Frontal cortex (tissue), 4 donors: ENCODE measurements around the gene VPS11. TPM values are rescaled to one million over a fixed set of nuclear protein-coding genes. Genes with fewer than 3 reads are reported as not detected.
"Not testable (repeated sequence)": the region's sequence is repeated elsewhere in the genome, so short reads cannot be mapped to it uniquely, and the experiment has no call there.

Experiments used
- DNase-seq, 2 donors: peaks; one replicate each; pipeline ENCODE4 v3.0.0; 2012; ENCODE audit warnings: low spot score in 2 of 2
- FAIRE-seq: peaks from 2 replicates; lab custom pipeline; 2012; peaks lifted over from hg19 to GRCh38; lab: Jason Lieb, UNC
- total RNA-seq: library from RNA; depleted of rRNA; stranded (reverse); fragments of >200 nt; gene quantifications from one replicate; pipeline ENCODE4 v1.2.3, GENCODE V29; 2014
- donor health status: control.
- donor health status: control.
- donor health status: control.

Gene VPS11
- total RNA-seq, 1 donor from 2014 or later: 26.1 TPM

- not testable (repeated sequence) for DNase-seq, FAIRE-seq
Observed at GRCh38 chr11:119033421-119033820, 34.2 kb upstream of the VPS11 start.

DNA sequence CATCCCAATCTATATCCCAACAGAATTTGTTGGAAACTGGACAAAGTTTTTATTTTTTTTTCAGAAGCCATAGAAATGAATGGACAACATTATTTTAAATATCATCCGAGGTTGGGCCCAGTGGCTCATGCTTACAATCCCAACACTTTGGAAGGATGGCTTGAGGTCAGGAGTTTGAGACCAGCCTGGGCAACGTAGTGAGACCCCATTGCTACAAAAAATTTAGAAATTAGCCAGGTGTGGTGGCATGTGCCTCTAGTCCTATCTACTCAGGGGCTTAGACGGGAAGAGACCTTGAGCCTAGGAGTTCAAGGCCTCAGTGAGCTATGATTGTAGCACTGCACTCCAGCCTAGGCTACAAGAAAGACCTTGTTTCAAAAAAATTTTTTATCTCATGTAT lies 32.8 kb upstream of the VPS11 start:
- DNase-seq (no peak), FAIRE-seq (no peak)

DNA sequence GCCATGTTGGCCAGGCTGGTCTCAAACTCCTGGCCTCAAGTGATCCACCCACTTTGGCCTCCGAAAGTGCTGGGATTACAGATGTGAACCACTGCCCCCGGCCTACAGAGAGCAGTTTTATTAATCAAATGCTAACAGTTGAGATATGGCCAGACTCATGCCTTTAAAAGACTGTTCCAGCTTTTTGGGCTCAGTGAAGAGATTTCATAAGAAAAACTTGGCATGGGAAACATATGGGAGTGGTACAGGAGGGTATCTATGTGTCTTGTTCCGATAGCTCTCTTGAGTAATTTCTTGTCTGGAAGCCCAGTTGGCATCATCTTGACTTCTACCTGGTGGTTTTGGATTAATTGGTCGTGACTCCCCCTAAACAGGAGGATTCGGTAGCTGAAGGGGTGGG lies 28.7 kb upstream of the VPS11 start:
- no peak for DNase-seq
- FAIRE-seq: no peak

DNA sequence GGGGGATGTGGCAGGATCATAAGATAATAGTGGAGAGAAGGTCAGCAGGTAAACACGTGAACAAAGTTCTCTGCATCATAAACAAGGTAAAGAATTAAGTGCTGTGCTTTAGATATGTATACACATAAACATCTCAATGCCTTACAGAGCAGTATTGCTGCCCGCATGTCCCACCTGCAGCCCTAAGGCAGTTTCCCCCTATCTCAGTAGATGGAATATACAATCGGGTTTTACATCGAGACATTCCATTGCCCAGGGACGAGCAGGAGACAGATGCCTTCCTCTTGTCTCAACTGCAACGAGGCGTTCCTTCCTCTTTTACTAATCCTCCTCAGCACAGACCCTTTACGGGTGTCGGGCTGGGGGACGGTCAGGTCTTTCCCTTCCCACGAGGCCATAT lies 28.1 kb upstream of the VPS11 start:
- DNase-seq, FAIRE-seq: not testable (repeated sequence)

DNA sequence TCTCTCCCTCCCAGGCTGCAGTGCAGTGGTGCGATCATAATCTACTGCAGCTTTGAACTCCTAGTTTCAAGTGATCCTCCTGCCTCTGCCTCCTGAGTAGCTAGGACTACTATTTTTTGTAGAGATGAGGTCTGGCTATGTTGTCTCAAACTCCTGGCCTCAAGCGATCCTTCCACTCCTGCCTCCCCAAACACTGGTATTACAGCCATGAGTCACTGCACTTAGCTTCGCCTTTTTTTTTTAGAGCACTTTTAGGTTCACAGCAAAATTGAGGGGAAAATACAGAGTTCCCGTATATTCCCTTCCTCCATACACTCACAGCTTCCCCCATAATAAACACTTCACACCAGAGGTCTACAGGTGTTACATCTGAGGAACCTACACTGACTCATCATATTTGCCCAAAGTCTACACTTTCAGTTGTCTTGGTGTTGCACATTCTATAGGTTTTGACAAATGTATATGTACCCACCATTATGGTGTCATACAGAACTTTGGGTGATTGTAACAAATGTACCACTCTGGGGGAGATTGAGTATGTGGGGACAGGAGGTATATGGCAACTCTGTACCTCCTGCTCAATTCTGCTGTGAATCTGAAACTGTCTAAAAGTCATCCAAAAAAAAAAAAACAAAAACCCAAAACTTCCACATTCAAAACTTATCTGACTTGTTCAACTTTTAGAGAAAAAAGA lies 25.6 kb upstream of the VPS11 start:
- no peak for FAIRE-seq
- DNase-seq: no peak

GRCh38 chr11:119042927-119043326 lies 24.7 kb upstream of the VPS11 start:
- no peak for DNase-seq
- FAIRE-seq: no peak

GRCh38 chr11:119044708-119045107 lies 22.9 kb upstream of the VPS11 start:
- no peak for DNase-seq
- no peak for FAIRE-seq

DNA sequence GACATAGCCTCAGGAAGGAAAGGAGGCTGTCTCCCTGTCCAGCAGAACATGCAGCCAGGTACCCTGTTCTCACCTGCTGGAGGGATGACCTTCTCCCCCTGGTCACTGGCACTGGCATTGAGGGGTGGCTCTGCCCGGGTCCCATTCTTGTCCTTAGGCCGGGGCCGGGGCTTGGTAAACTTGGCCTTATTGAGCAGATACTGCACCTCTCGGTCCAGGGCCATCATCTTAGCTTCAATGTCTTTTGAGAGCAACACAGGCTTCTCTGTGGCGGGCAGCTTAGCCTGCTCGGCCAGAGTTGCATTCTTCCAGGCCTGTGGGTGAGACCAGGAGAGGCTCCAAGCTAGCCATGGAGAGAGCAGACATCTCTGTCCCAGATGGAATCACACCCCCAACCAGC lies 21.1 kb upstream of the VPS11 start:
- no peak for FAIRE-seq

GRCh38 chr11:119047205-119047604 lies 20.4 kb upstream of the VPS11 start:
- FAIRE-seq (no peak), DNase-seq (no peak)

More for the DNA sequence above, 21.1 kb upstream of the VPS11 start:
- no peak for DNase-seq

GRCh38 chr11:119048644-119049043 lies 19.0 kb upstream of the VPS11 start:
- no peak for DNase-seq
- no peak for FAIRE-seq

- DNase-seq (no peak), FAIRE-seq (no peak)
Observed at GRCh38 chr11:119049081-119049480, 18.5 kb upstream of the VPS11 start.

- DNase-seq (no peak), FAIRE-seq (no peak)
Observed at GRCh38 chr11:119051440-119052162, 16.0 kb upstream of the VPS11 start.

DNA sequence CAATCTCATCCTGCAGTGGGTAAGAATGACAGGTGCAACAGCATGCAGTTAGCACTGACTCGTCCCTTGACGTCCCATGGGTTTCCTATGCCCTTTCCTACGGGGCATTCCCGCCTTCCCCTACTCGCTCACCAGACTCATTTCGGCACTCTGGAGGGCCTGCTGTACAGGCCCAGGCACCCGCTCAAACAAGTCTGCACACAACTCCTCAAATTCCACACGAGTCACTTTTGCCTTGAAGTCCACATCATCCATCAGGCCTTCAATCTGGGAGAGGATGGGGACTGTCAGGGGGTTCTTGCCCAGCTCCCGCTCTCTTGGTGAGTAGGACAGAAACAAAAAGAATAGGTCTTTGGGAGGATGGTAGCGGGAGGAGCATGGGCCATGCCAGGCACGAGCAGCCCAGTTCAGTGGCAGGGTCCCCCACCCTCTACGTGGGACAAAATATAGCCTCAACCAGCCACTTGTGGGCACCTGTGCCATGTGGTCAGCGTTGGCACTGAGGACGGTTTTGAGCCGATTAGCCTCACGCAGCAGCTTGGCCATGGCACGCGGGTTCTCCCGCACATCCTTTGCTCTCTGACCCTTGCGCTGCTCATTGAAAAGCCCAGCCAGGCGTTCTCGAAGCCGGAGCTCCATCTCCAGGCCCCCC lies 15.3 kb upstream of the VPS11 start:
- DNase-seq: no peak
- FAIRE-seq: no peak

GRCh38 chr11:119054418-119054817 lies 13.2 kb upstream of the VPS11 start:
- FAIRE-seq (no peak), DNase-seq (no peak)

GRCh38 chr11:119055901-119056300 lies 11.7 kb upstream of the VPS11 start:
- FAIRE-seq: no peak
- no peak for DNase-seq

DNA sequence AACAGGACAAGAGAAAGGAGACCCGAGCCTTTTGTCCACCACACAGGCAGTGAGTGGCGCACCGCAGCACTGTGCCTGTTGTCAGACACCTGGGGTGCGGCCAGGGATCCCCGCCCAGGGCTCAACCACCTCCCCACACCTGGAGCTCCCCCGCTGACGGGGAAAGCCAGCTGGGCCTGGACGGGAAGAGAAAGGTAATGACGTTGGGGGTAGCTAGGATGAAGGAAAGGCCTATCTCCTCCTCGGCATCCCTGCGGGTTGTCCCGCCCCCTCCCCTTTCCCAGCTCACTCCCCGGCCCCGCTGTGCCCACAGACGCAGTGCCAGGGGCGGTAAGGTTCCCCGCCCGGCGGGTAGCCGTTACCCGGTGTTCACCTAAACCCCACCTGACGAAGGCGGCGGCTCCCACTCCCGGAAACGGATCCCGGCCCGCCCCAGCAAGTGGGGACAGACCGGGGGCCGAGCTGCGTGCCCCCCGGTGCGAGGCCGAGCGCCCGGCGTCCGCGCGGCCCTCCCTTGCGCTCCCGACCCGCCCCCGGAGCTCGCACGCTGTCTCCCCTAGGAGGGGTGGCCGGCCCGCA lies 11.1 kb upstream of the VPS11 start:
- no peak for FAIRE-seq
- DNase-seq: peak in 1 of 2 donors; percentile 51

- no peak for FAIRE-seq
- peak; percentile 99 for DNase-seq
Observed at GRCh38 chr11:119057000-119057769, 10.4 kb upstream of the VPS11 start, which contains the start of gene HYOU1. TSS of gene HYOU1 (minus strand) at chr11:119057205. CDS start at chr11:119056160, 1,045 bp downstream.

- not testable (repeated sequence) for FAIRE-seq, DNase-seq
Observed at GRCh38 chr11:119059128-119059527, 8.5 kb upstream of the VPS11 start.

DNA sequence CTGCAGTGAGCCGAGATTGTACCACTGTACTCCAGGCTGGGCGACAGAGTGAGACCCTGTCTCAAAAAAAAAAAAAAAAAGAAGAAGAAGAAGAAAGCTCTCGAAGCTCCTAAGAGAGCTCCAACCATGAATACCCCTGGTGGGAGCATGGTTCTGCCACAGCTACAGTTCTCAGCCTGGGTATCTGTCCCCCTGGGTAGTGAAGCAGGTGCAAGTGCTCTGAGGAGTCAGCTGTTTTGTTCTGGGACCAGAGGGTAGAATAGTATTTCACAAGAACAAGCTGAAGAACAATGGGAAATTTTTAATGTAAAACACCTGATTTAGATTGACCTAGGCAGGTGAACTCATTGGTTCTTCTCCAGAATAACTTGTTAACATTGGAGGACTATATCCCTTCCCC lies 6.4 kb upstream of the VPS11 start:
- FAIRE-seq (no peak), DNase-seq (no peak)

DNA sequence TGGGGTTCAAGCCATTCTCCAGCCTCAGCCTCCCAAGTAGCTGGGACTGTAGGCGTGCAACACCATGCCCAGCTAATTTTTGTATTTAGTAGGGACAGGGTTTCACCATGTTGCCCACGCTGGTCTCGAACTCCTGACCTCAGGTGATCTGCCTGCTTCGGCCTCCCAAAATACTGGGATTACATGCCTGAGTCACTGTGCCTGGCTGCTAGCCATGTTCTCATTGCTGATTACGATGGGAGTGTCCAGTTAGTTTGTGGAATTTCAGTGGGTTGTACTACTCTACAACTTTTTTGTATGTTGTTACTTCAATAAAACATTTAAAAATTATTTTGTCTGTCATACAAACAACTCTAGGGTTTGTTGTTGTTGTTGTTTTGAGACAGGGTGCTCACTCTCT lies 4.8 kb upstream of the VPS11 start:
- FAIRE-seq: no peak
- DNase-seq: no peak
